GM15510 (cell line): ENCODE measurements around the gene PRR5.

Source experiments
- POLR2A ChIP-seq: IDR thresholded peaks from 3 replicates; pipeline ENCODE4 v1.6.1; 2011; ENCODE audit warnings: borderline replicate concordance; ENCODE audit not compliant: insufficient read length; ENCODE audit errors: extremely low read depth

Gene PRR5

DNA sequence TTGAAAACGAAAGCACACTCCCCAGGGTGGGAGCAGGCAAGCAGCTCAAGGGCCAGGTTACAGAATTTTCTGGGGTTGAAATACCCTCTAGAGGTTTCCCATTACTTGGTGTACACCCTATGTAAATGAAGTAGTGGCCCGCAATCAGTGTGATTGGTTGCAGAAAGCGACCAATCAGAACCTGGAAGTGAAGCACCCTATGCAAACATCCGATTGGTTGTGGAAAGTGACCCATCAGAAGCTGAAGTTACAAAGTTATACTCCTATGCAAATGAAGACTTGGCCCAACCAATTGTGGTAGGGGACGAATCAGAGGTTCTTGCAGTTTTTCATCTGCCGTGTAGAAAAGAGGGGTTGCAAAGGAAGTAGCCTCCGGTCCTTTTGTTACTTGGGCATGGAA lies 19.2 kb downstream of the PRR5 start:
- no peak for TF ChIP-seq POLR2A

DNA sequence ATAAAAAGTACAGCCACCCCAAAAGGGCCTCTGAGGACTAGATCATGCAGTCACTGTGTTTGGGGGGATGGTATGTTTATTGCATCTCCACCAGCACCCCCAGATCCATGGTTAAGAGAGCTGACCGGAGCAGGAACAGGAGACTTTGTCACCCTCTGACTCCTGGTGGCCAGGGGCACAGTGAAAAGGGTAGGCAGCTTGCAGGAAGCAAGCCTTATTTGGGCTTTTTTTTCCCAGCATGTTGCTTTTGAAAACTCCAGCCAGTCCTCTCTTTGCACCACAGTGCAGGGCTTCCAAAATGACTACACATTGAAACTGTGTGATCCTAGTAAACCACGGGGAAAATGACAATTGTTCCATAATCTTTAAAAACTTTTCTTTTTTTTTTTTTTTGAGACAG lies 20.6 kb downstream of the PRR5 start:
- TF ChIP-seq POLR2A: no peak

DNA sequence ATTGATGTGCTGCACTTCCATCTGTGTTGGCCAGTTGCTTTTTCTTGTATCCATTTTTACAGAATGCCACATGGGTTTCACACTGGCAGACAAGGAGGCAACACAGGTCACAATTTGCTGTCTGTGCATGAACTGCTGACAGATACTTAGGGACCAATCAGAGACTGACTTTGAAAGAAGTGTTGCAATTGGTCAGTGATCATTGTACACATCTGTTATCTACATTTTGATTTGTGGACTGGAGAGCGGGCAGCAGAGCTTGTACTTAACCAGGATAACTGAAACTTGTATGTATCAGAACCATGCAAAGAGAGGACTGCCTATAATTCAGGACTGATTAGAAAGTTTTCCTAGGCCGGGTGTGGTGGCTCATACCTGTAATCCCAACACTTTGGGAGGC lies 21.8 kb downstream of the PRR5 start:
- no peak for TF ChIP-seq POLR2A

DNA sequence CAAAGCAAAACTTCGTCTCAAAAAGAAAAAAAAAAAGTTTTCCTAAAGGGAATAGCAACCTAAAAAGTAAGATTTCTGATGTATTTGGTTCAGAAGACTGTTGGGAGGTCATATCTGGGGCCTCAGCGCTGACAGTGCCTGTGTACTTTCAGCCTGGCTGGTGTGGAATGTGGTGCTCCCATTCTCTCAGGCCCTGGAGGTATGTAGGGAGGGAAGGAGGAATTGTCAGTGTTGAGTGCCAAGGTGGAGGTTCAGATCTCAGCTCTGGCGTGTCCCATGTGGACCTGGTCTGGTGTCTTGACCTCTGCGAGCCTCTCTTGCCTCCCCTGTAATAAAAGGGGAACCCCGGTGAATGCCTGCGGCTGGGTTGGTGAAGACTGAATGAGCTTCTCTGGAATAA lies 22.4 kb downstream of the PRR5 start:
- no peak for TF ChIP-seq POLR2A

DNA sequence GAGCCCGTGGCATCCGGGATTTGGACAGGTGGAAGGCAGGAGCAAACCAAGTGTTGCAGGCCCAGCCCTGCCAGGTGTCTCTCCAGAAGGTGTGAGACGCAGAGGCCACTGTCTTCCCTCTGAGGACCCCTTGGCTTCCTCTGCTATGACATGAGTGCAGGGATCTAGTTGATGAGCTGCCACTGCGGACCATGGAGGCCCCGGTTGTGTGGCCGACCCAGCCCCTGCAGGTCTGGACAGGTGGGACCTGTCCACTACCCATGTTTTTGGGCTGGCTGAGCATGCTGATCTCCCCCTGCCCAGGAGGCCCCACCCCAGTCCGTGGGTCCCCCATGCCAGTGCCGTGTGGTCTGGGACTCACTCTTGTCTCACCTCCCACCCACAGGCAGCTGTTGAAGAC lies 22.9 kb downstream of the PRR5 start:
- no peak for TF ChIP-seq POLR2A

DNA sequence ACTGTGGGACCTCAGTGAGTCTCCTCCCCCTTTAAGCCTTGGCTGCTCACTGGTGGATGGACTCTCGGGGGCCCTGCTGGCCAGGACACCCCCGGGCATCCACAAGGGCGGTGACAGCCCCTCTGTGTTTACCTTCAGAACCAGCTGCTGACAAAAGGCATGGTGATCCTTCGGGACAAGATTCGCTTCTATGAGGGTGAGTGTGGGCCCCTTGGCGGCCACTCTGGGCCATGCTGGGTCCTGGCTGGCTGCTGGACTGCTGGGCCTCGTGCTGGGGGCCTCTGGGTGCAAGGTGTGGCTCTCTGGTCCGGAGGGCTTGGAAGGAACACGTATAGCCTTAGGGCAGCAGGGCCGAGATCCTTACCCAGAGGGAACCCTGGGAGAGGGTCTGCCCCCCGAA lies 24.4 kb downstream of the PRR5 start:
- no peak for TF ChIP-seq POLR2A

DNA sequence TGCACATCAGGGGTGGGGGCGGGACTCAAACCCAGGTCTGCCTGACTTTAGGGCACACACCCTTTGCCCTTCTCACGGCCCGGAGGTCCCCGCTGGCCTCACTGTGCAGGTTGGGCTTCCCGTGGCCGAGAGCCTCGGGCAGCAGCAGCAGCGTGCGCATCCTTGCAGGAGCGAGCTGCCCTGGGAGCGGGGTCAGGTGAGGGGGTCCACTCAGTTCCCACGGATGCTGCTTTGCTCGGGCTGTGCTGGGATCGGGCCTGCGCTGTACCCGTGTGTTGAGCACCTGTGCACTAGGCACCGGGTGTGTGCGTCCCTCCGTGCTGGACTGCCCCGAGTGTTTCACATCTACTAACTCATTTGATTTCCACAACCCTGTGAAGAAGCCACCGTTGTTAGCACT lies 25.1 kb downstream of the PRR5 start:
- no peak for TF ChIP-seq POLR2A

DNA sequence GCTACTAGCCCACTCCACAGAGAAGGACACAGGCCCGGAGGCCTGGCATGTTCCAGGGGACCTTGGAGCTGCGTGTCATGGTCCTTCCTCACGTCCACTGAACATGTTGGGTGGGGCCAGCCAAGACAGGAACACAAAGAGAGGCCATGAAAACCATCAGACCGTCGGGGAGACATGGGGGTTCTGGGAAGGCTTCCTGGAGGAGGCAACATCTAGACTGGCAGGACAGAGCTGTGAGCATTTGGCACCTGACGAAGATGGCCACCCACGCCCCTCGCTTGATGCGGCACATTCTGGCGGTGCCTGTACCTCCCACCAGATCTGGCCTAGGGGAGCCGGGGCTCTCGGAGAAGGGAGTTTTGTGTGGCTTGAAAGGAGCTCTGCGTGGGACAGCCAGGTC lies 25.7 kb downstream of the PRR5 start:
- TF ChIP-seq POLR2A: no peak

DNA sequence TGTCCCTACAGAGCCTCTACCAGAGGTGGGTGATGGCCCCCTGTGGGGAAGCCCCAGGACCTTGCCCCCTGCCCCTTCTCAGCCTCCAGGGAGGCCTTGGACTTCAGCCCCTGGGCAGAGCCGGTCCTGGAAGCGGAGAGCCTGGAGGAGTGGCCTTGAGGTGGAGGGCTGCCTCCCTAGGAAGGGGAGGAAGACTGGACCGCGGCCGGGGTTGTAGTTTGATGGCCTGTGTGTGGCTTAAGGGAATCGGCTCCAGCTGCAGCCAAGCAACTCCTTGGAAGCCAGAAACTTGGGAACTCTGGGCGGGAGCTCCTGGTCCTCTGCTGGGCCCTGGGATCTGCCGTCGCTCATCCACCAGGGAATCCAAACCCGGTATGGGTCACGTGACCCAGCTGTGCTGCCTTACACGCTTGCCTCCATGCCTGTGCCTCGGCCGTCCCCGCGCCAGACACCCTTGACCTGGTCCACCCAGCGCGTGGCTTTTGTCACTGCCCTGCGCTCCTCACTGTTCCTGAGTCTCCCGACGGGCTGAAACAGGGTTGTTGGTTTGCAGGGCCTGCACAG lies 26.8 kb downstream of the PRR5 start:
- TF ChIP-seq POLR2A: no peak

DNA sequence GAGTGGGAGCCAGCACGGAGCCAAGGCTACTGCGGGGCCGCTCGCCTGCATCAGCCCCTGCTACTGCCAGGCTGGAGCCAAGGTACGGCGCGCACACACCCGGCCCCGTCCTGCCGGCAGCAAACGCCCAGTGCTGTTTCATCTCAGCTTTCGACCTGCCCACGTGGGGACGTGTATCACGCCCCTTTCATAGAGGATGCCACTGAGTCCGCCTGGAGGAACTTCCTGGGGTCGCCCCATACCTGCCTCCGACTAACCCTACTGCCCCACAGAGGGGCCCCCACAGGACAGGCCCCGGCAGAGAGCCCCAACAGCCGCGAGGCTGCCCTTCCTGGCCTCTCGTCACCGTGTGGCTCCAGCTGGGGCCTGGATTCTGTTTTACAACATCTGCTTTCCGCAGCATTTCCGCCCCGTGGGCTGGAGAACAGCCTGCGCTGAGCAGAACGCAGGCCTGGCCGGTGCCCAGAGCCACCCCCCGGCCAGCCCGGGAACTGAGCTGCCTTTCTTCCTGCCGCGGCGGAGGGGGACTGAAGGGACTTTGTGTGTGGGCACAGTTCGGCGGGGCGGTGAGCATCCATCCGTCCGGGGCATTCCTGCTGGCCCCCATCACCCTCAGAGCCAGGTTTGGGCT lies 27.5 kb downstream of the PRR5 start:
- no peak for TF ChIP-seq POLR2A

DNA sequence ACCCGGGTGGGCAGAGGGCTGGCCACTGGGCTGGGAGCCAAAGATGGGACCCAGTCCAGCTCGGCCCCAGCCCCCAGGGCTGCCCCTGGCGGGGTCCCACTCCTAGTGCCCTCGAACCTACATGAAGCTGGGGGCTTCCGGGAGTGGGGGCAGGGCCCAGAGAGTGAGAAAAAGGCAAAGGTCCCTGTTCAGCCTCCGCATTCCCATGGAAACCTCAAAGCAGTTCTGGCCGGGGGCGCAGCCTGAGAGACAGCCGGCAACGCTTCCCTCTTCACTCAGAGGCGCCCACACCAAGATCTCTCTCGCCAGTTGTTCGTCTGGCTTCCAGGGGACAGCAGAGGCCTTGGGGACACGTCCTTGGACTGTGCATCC lies 28.0 kb downstream of the PRR5 start:
- TF ChIP-seq POLR2A: no peak

DNA sequence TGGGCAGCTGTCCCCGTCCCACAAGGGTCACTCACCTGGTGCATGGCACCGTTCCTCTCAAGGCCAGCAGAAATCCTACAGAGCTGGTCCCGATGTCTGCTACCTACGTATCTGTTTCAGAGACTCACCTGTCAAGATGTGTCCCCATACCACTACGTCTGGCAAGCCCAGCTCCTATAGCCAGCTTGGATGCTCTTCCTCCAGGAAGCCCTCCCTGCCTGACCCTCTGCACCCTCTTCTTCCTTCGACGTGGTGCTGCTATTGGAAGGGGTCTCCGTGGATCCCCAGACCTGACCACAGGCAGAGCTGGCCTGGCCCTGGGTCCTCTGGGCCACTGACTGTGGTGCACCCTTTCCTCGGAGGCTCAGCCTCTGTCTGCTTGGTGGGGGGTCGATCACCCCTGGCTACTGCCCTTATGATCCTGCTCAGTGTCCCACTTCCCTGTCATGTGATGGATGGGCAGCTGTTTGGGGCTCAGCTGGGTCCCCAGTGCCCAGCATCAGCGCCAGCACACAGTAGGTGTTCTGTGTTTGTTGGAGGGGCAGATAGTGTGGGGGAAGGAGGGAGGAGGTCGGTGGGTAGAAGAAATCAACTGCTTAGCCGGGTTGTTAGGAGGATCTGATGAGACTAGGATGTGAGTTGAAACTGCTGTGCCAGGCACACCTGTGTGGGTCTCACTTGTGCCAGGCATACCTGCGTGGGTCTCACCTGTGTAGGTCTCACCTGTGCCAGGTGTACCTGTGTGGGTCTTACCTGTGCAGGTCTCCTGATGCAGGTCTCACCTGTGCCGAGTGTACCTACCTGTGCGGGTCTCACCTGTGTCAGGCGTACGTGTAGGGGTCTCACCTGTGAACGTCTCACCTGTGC lies 28.7 kb downstream of the PRR5 start:
- no peak for TF ChIP-seq POLR2A

DNA sequence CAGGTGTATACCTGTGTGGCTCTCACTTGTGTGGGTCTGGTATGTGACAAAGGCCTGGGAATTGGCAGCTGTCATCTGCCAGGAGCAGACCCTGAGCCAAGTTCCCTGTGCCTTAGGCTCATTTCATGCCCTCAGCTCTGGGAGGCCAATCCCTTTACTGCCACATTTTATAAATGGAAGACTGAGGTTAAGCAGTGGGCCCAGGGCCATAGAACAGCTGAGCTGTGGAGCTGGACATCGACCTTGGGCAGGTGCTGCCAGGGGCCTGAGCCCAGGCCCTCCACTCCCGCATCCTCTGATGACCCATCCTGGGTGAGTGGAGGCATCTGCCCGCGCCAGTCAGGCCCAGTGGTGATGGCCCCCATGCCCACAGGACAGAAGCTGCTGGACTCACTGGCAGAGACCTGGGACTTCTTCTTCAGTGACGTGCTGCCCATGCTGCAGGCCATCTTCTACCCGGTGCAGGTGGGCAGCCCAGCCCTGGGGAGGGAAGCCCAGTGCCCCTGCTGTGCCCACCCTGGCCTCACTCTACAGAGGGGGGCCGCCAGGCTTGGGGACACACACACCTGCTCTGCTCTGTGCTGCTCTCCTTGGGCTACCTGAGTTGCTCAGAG lies 29.5 kb downstream of the PRR5 start:
- TF ChIP-seq POLR2A: no peak

DNA sequence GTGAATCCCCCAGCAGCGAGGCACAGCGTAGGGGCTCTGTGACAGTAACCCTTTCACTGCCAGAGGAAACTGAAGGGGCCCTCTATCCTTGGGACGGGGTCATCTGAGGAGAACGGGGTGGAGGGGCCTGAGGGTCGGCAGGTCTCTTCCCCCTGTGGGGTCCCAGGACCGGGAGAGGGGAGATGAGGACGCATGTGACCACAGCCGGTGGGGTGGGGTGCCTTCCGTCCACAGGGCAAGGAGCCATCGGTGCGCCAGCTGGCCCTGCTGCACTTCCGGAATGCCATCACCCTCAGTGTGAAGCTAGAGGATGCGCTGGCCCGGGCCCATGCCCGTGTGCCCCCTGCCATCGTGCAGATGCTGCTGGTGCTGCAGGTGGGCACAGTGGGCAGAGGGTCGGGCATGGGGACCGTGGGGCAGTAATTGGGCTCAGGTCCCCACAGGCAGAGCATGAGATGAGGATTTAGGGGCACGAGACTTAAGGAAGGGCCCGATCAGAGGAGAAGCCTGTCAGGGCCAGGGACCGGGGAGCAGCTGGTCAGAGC lies 30.1 kb downstream of the PRR5 start:
- no peak for TF ChIP-seq POLR2A

DNA sequence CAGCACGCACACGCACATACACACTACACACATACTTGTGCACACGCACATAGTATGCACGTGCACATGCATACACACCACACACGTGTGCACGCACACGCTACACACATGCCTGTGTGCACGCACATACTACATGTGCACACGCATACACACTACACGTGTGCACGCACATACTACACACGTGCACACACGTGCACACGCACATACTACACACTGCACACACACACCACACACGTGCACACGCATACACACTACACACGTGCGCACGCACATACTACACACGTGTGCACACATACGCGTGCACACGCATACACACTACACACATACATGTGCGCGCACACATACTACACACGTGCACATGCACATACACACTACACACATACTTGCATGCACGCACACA lies 30.7 kb downstream of the PRR5 start:
- TF ChIP-seq POLR2A: no peak
